Astrocyte (in vitro differentiated cells and primary cell): ENCODE data around the gene CDCA5.

Experiments
- EZH2 ChIP-seq: IDR thresholded peaks from 2 replicates; pipeline ENCODE4 v1.6.1; 2012; ENCODE audit warnings: mild to moderate bottlenecking, low read length, inconsistent platforms; ENCODE audit not compliant: insufficient read depth
- TF ChIP-seq, protein P1 (sequence below): IDR thresholded peaks from 2 replicates; pipeline ENCODE4 v1.5.1; 2011; ENCODE audit warnings: low read depth, mild to moderate bottlenecking, inconsistent platforms, low read length, moderate library complexity; ENCODE audit not compliant: insufficient read depth

DNA sequence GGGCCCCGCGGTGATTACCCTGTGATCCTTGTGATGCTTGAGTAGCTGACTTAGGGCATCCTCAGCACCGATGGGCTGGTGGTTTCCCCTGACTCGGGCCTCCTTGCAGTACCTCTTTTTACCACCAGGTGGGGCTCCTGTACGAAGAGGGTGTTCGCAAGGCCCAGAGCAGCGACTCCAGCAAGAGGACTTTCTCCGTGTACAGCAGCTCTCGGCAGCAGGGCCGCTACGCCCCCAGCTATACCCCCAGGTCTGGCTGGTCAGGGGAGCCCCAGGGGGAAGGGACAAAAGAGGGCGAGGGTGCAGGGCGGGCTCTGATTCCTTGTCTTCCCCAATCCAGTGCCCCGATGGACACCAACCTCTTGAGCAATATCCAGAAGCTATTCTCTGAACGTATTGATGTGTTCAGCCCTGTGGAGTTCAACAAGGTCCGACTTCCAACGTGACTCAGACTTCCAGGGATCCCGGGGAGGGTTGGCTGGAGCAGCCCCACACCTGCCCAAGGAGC, 26.6 kb upstream of the CDCA5 start:
- TF ChIP-seq, protein P1, sequence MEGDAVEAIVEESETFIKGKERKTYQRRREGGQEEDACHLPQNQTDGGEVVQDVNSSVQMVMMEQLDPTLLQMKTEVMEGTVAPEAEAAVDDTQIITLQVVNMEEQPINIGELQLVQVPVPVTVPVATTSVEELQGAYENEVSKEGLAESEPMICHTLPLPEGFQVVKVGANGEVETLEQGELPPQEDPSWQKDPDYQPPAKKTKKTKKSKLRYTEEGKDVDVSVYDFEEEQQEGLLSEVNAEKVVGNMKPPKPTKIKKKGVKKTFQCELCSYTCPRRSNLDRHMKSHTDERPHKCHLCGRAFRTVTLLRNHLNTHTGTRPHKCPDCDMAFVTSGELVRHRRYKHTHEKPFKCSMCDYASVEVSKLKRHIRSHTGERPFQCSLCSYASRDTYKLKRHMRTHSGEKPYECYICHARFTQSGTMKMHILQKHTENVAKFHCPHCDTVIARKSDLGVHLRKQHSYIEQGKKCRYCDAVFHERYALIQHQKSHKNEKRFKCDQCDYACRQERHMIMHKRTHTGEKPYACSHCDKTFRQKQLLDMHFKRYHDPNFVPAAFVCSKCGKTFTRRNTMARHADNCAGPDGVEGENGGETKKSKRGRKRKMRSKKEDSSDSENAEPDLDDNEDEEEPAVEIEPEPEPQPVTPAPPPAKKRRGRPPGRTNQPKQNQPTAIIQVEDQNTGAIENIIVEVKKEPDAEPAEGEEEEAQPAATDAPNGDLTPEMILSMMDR: peak; percentile 90
- TF ChIP-seq EZH2: no peak
